MG63 (cell line): Measurements from ENCODE around the gene MSI2. TPM values are rescaled to one million over a fixed set of nuclear protein-coding genes. Genes with fewer than 3 reads are reported as not detected.

Experiments
- DNase-seq: peaks from one replicate; pipeline ENCODE4 v3.0.0-alpha.2; 2020
- H3K27me3 ChIP-seq: fragments of 250-450 bp; sonication (Bioruptor Pico); 2 replicates; pipeline ENCODE4 v1.5.1; 2020; ENCODE audit warnings: mild to moderate bottlenecking, moderate library complexity
- H3K36me3 ChIP-seq: fragments of 250-450 bp; sonication (Bioruptor Pico); 2 replicates; pipeline ENCODE4 v1.5.1; 2020; ENCODE audit warnings: mild to moderate bottlenecking, moderate library complexity
- H3K4me3 ChIP-seq: fragments of 250-450 bp; sonication (Bioruptor Pico); 2 replicates; pipeline ENCODE4 v1.5.1; 2020; ENCODE audit warnings: mild to moderate bottlenecking, moderate library complexity
- H3K9me3 ChIP-seq: fragments of 250-450 bp; sonication (Bioruptor Pico); 2 replicates; pipeline ENCODE4 v1.5.1; 2020; ENCODE audit warnings: mild to moderate bottlenecking, moderate library complexity
- total RNA-seq: library from RNA; depleted of rRNA; stranded (reverse); fragments of >200 nt; shearing (Covaris generic); gene quantifications from 2 replicates; pipeline ENCODE4 v1.2.3, GENCODE V29; 2014; ENCODE audit warnings: low replicate concordance

Gene MSI2
- total RNA-seq, 1 experiment from 2014 or later: 2.8 TPM

DNA sequence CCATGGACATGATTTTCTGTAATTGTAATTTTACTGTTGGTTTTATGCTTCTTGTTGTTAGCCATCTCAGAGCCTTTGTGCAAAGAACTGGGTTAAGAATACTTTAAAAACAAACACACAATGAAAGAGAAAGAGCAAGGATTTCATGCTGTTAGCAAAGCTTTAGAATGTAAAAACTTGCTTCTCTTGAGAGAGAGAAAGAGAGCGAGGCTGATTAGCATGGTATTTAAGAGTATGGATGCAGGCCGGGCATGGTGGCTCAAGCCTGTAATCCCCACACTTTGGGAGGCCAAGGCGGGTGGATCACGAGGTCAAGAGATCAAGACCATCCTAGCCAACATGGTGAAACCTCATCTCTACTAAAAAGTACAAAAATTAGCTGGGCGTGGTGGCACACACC is 76.2 kb downstream of the MSI2 start:
- no peak overlapping the region for H3K4me3 ChIP-seq
- DNase-seq: no peak
- H3K36me3 ChIP-seq: no peaks in the 10 kb centered on the region
- H3K27me3 ChIP-seq: no peaks in the 10 kb centered on the region
- no peaks in the 10 kb centered on the region for H3K9me3 ChIP-seq

- no peaks in the 10 kb centered on the region for H3K9me3 ChIP-seq
- DNase-seq: no peak
- no peaks in the 10 kb centered on the region for H3K36me3 ChIP-seq
- H3K4me3 ChIP-seq: no peak overlapping the region
- H3K27me3 ChIP-seq: no peaks in the 10 kb centered on the region
These were observed 79.0 kb downstream of the MSI2 start for GRCh38 chr17:57335195-57335792.

DNA sequence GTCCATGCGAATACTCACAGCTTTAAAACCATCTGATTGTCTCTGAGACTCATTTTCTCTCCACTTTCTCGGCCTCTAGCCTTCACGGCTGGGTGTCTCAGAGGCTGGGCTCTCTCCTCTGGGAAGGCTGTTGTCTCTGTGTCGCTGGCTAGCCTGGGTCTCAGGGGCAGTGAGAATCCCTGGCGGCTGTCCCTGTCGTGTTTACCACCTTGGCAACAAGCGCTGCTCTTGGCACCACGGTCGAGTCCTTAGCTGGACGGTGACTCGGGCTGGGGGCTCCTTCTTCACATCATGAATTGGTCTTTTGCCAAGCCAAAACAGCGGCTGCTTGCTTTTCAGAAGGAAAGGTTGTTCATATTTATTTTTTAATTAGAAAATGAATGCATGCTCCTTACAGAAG is 81.1 kb downstream of the MSI2 start:
- H3K27me3 ChIP-seq: no peaks in the 10 kb centered on the region
- H3K9me3 ChIP-seq: no peaks in the 10 kb centered on the region
- H3K4me3 ChIP-seq: no peak overlapping the region
- DNase-seq: no peak
- no peaks in the 10 kb centered on the region for H3K36me3 ChIP-seq

DNA sequence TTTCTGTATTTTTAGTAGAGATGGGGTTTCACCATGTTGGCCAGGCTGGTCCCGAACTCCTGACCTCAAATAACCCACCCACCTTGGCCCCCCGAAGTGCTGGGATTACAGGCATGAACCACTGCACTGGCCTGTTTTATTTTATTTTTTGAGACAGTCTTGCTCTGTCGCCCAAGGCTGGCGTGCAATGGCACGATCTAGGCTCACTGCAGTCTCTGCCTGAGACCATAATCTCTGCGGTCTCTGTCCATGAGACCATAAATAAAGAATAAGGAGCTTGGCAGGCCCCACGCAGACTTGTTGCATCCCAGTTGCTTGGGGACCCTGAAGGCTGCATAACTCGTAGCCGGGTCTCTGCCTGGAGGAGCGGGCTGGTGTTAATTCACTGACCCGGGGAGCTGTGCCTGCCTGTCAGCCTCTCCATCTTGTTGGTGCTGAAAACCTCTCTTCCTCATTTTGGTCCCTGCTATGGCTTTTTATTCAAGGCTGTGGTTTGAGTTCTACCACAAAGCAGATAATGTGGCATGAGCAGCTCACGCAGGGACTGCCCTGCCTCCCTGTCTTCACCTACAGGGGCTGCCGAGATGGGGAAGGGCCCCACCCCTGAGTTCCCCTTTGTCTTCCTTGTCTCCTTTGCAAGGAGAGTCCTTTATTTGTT is 82.1 kb downstream of the MSI2 start:
- H3K9me3 ChIP-seq: no peaks in the 10 kb centered on the region
- no peak overlapping the region for H3K4me3 ChIP-seq
- H3K27me3 ChIP-seq: no peaks in the 10 kb centered on the region
- H3K36me3 ChIP-seq: no peaks in the 10 kb centered on the region
- DNase-seq: no peak

DNA sequence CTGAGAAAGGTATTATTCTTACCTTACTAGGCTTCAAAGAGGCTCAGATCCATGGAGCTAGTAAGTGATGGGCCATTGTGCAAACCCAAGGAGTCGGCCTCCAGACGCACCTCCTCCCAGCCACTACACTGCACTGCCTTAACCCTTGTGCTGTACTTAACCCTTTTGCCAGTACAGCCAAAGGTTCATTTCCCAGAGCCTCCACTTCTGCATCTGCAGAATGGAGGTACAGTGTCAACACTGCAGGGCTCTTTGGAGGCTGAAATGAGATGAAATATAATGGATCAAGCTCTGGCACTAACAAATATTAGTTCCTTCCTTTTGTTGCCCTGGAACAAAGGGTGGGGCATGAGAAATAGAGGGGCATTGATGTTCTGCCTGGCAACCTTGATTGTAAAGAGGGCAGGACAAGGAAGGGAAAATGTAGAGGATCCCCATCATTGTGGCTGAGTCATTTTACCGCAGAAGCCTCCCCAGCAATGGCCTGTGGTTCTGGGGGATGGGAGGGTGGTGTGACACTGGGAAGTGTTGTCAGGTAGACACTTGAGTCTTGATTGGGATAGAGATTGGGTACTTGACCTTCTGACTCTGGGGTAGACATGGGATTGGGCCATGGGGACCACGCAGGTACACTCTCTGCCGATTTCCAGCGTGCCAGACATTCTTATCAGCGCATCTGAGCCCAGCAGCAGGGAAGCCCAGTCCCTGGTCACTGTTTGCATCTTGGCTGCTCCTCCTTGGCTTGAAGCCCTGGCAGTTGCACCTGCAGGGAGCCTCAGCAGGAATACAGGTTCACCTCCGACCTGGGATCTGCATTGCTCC is 84.0 kb downstream of the MSI2 start:
- no peaks in the 10 kb centered on the region for H3K27me3 ChIP-seq
- no peak overlapping the region for H3K4me3 ChIP-seq
- no peak for DNase-seq
- H3K9me3 ChIP-seq: no peaks in the 10 kb centered on the region
- H3K36me3 ChIP-seq: no peaks in the 10 kb centered on the region

GRCh38 chr17:57341611-57342540 is 85.6 kb downstream of the MSI2 start:
- H3K4me3 ChIP-seq: no peak overlapping the region
- H3K9me3 ChIP-seq: no peaks in the 10 kb centered on the region
- DNase-seq: no peak
- no peaks in the 10 kb centered on the region for H3K27me3 ChIP-seq
- no peaks in the 10 kb centered on the region for H3K36me3 ChIP-seq

- DNase-seq: no peak
- Histone ChIP-seq H3K36me3 (no peaks in the 10 kb centered on the region), H3K27me3 (no peaks in the 10 kb centered on the region), H3K9me3 (no peaks in the 10 kb centered on the region), H3K4me3 (no peak overlapping the region)
These were observed 86.8 kb downstream of the MSI2 start for GRCh38 chr17:57342963-57343589.

DNA sequence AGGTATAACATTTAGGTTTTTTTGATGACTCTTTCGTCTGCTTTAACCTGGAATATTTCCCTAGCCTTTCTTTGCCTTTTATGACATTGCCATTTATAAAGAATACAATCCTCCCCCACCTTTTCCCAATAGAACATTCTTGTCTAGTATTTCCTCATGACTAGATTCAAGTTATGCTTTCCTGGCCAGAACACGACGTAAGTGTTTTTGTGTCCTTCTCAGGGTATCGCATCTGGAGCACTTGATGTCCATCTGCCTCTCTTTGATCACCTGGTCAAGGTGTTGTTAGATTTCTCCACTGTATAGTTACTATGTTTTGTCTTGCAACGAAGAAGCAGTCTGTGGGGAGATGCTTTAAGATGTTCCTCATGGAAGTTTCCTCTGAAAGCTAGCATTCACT is 87.4 kb downstream of the MSI2 start:
- H3K4me3 ChIP-seq: no peak overlapping the region
- no peaks in the 10 kb centered on the region for H3K27me3 ChIP-seq
- H3K9me3 ChIP-seq: no peaks in the 10 kb centered on the region
- no peak for DNase-seq
- H3K36me3 ChIP-seq: no peaks in the 10 kb centered on the region

DNA sequence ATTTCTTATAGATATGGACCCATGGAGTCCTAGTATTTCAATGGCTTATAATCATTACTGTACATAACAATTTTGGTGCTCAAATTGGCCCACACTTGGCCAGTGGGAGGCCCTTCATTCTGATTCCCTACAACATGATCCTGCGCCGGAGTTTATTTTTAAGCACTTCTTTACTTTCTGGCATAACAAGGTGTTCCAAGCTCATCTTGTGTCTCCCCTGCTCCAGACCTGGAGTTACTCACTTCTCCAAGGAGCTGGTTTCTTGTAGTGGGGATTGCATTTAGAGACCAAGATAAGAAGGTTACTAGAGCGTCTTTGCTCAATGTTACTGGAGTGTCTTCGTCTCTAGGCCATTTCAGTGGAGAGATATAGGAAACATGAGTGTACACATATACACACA is 87.9 kb downstream of the MSI2 start:
- Histone ChIP-seq H3K27me3 (no peaks in the 10 kb centered on the region), H3K9me3 (no peaks in the 10 kb centered on the region), H3K36me3 (no peaks in the 10 kb centered on the region), H3K4me3 (no peak overlapping the region)
- DNase-seq: no peak

GRCh38 chr17:57349541-57350247 is 93.4 kb downstream of the MSI2 start:
- H3K36me3 ChIP-seq: no peaks in the 10 kb centered on the region
- no peaks in the 10 kb centered on the region for H3K27me3 ChIP-seq
- no peak for DNase-seq
- no peaks in the 10 kb centered on the region for H3K9me3 ChIP-seq
- H3K4me3 ChIP-seq: no peak overlapping the region

DNA sequence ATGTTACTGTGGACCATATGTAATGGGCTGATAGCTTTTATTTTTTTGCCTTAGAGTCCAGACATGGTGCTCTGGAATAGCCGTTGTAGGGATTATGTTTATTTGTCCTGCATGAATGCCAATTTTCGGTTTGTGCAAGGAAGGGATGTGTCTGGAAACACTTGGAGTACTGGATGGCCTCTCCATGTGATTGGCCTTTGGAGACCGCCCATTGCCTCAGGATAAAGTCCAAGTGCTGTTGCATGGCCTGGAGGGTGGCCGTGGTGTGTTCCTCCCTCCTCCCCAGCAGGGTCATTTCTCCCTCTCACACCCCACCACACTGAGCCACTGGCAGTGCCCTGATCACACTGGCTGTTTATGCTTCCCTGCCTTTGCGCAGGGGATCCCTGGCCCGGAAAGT is 93.9 kb downstream of the MSI2 start:
- Histone ChIP-seq H3K9me3 (no peaks in the 10 kb centered on the region), H3K4me3 (no peak overlapping the region), H3K27me3 (no peaks in the 10 kb centered on the region), H3K36me3 (no peaks in the 10 kb centered on the region)
- DNase-seq: no peak

- DNase-seq: no peak
- Histone ChIP-seq H3K27me3 (no peaks in the 10 kb centered on the region), H3K9me3 (no peaks in the 10 kb centered on the region), H3K4me3 (no peak overlapping the region), H3K36me3 (no peaks in the 10 kb centered on the region)
These were observed 96.4 kb downstream of the MSI2 start for GRCh38 chr17:57352665-57353175.

GRCh38 chr17:57354673-57355072 is 98.3 kb downstream of the MSI2 start:
- DNase-seq: no peak
- no peaks in the 10 kb centered on the region for H3K36me3 ChIP-seq

GRCh38 chr17:57355090-57355859 is 99.0 kb downstream of the MSI2 start:
- no peaks in the 10 kb centered on the region for H3K36me3 ChIP-seq
- no peaks in the 10 kb centered on the region for H3K9me3 ChIP-seq
- H3K27me3 ChIP-seq: no peaks in the 10 kb centered on the region
- DNase-seq: no peak
- no peak overlapping the region for H3K4me3 ChIP-seq

More at GRCh38 chr17:57354673-57355072, 98.3 kb downstream of the MSI2 start:
- H3K4me3 ChIP-seq: no peak overlapping the region
- H3K9me3 ChIP-seq: no peaks in the 10 kb centered on the region
- no peaks in the 10 kb centered on the region for H3K27me3 ChIP-seq

DNA sequence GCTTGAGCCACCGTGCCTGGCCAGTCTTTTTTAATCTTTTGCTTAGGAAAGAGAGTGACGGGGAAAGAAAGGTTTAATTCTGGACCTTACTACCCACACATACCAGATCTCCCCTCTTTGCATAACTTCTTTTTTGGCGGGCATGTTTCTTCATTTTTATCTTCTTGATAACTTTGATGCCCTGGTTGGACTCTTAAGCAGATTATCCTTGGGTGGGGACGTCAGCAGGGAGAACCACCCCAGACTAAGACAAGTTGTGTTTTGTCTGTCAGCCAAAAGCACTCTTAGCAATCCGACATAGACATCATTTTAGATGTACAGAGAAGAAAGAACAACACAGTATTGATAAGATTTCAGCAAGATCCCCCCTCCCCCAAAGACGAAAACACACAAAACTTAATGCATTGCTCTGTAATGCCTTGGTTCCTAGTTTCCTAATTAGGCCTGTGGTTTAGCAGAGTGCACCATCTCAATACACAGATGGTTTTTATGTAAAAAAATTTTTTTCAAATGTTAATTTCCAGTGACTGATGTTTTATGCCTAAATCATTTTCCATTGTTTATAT is 99.9 kb downstream of the MSI2 start:
- no peak for DNase-seq
- H3K27me3 ChIP-seq: no peaks in the 10 kb centered on the region
- no peaks in the 10 kb centered on the region for H3K36me3 ChIP-seq
- no peak overlapping the region for H3K4me3 ChIP-seq
- H3K9me3 ChIP-seq: no peaks in the 10 kb centered on the region
